Smooth muscle cell (in vitro differentiated cells): ENCODE measurements around the gene SOS1. TPM values are rescaled to one million over a fixed set of nuclear protein-coding genes. Genes with fewer than 3 reads are reported as not detected.

Experiments used
- DNase-seq: peaks from one replicate; lab custom pipeline; 2025; ENCODE audit not compliant: unreplicated experiment; lab: John Stamatoyannopoulos, UW
- H2AFZ ChIP-seq: fragments of 200-600 bp; sonication (generic); 2 replicates; pipeline ENCODE4 v1.6.0; 2016; ENCODE audit warnings: antibody characterized with exemption, low read depth, mild to moderate bottlenecking
- H3F3A ChIP-seq: fragments of 200-600 bp; sonication (generic); 2 replicates; pipeline ENCODE4 v1.6.0; 2017; ENCODE audit warnings: antibody characterized with exemption, low read depth
- H3K27ac ChIP-seq: fragments of 200-600 bp; sonication (generic); 2 replicates; pipeline ENCODE4 v1.5.1; 2016; ENCODE audit warnings: low read depth, mild to moderate bottlenecking
- H3K27me3 ChIP-seq: fragments of 200-600 bp; sonication (generic); 2 replicates; pipeline ENCODE4 v1.6.1; 2016; ENCODE audit warnings: low read depth, mild to moderate bottlenecking
- H3K36me3 ChIP-seq: fragments of 200-600 bp; sonication (generic); 2 replicates; pipeline ENCODE4 v1.5.1; 2016; ENCODE audit warnings: low read depth
- H3K4me1 ChIP-seq: fragments of 200-600 bp; sonication (generic); 2 replicates; pipeline ENCODE4 v1.5.1; 2016; ENCODE audit warnings: low read depth
- H3K4me2 ChIP-seq: fragments of 200-600 bp; sonication (generic); 2 replicates; pipeline ENCODE4 v1.6.0; 2016; ENCODE audit warnings: mild to moderate bottlenecking
- H3K4me3 ChIP-seq: fragments of 200-600 bp; sonication (generic); 2 replicates; pipeline ENCODE4 v1.5.1; 2016; ENCODE audit warnings: mild to moderate bottlenecking
- H3K79me2 ChIP-seq: fragments of 200-600 bp; sonication (generic); 2 replicates; pipeline ENCODE4 v1.6.0; 2016; ENCODE audit warnings: low read depth, mild to moderate bottlenecking
- H3K9ac ChIP-seq: fragments of 200-600 bp; sonication (generic); 2 replicates; pipeline ENCODE4 v1.6.0; 2016; ENCODE audit warnings: low read depth
- H3K9me3 ChIP-seq: fragments of 200-600 bp; sonication (generic); replicated peaks from 2 replicates; pipeline ENCODE4 v1.5.1; 2016; ENCODE audit warnings: low read depth
- H4K20me1 ChIP-seq: fragments of 200-600 bp; sonication (generic); 2 replicates; pipeline ENCODE4 v1.6.0; 2016; ENCODE audit warnings: low read depth
- CTCF ChIP-seq: fragments of 200-600 bp; sonication (generic); IDR thresholded peaks from 2 replicates; pipeline ENCODE4 v1.5.1; 2017; ENCODE audit warnings: borderline replicate concordance, mild to moderate bottlenecking, antibody characterized with exemption; ENCODE audit not compliant: insufficient read depth, poor library complexity, severe bottlenecking
- WGBS: methylation state at CpG from one replicate; pipeline ENCODE4 v1.1.7; 2016; ENCODE audit warnings: low lambda C conversion rate; 5-methylcytosine and 5-hydroxymethylcytosine counted together
- polyA plus RNA-seq: library from polyadenylated mRNA; unstranded; fragments of >200 nt; fragmentation: Nextera tagmentation; extraction: Ambion mirVana; gene quantifications from 2 replicates; pipeline ENCODE4 v1.2.1, GENCODE V29; 2016
- total RNA-seq: library from RNA; depleted of rRNA; stranded (reverse); fragments of >200 nt; gene quantifications from 2 replicates; pipeline ENCODE4 v1.2.3, GENCODE V29; 2014

Gene SOS1
- total and polyA plus RNA-seq, 2 experiments from 2014 or later: 8.4 to 34.0 TPM

GRCh38 chr2:39039072-39039471 lies 81.8 kb downstream of the SOS1 start:
- no peak for TF ChIP-seq CTCF
- Histone ChIP-seq H3K9ac (no peak overlapping the region), H3K79me2 (no peaks in the 10 kb centered on the region), H3K27me3 (no peaks in the 10 kb centered on the region), H3K4me3 (no peak overlapping the region), H3K36me3 (no peaks in the 10 kb centered on the region), H2AFZ (no peak overlapping the region), H3F3A (no peaks in the 10 kb centered on the region), H3K27ac (no peak overlapping the region), H3K9me3 (no peaks in the 10 kb centered on the region), H3K4me1 (no peaks in the 10 kb centered on the region), H3K4me2 (no peak overlapping the region), H4K20me1 (no peaks in the 10 kb centered on the region)
- no peak for DNase-seq
- WGBS: 98% methylated on average over 2 of the region's 2 CpGs

GRCh38 chr2:39033980-39034379 lies 86.9 kb downstream of the SOS1 start:
- no peak for DNase-seq
- Histone ChIP-seq H3F3A (no peaks in the 10 kb centered on the region), H3K4me2 (peak overlapping the region; percentile 12), H3K9me3 (no peaks in the 10 kb centered on the region), H3K9ac (no peak overlapping the region), H4K20me1 (no peaks in the 10 kb centered on the region), H3K36me3 (no peaks in the 10 kb centered on the region), H3K4me3 (no peak overlapping the region), H3K4me1 (no peaks in the 10 kb centered on the region), H2AFZ (no peak overlapping the region), H3K27ac (no peak overlapping the region), H3K27me3 (no peaks in the 10 kb centered on the region), H3K79me2 (no peaks in the 10 kb centered on the region)
- no peak for TF ChIP-seq CTCF

- Histone ChIP-seq H3K4me1 (no peaks in the 10 kb centered on the region), H3K9ac (no peak overlapping the region), H3K27me3 (no peaks in the 10 kb centered on the region), H3K27ac (no peak overlapping the region), H3K36me3 (peaks cover 5% of the 10 kb centered on the region), H3K79me2 (no peaks in the 10 kb centered on the region), H4K20me1 (no peaks in the 10 kb centered on the region), H3K9me3 (no peaks in the 10 kb centered on the region), H3K4me2 (no peak overlapping the region), H3K4me3 (no peak overlapping the region), H3F3A (no peaks in the 10 kb centered on the region), H2AFZ (no peak overlapping the region)
- DNase-seq: no peak
- TF ChIP-seq CTCF: no peak
Measured at GRCh38 chr2:39027421-39027820, 93.4 kb downstream of the SOS1 start.

- no peaks in the 10 kb centered on the region for H3K27me3 ChIP-seq
- H3K9ac ChIP-seq: no peak overlapping the region
- no peak for TF ChIP-seq CTCF
- no peaks in the 10 kb centered on the region for H3F3A ChIP-seq
- H3K4me3 ChIP-seq: no peak overlapping the region
- H3K4me1 ChIP-seq: no peaks in the 10 kb centered on the region
- H2AFZ ChIP-seq: no peak overlapping the region
- WGBS: 87% methylated on average over 4 of the region's 4 CpGs
- no peak for DNase-seq
- peaks cover 5% of the 10 kb centered on the region for H3K36me3 ChIP-seq
- H3K4me2 ChIP-seq: no peak overlapping the region
- no peak overlapping the region for H3K27ac ChIP-seq
- no peaks in the 10 kb centered on the region for H3K9me3 ChIP-seq
- H3K79me2 ChIP-seq: no peaks in the 10 kb centered on the region
- H4K20me1 ChIP-seq: no peaks in the 10 kb centered on the region
Measured at GRCh38 chr2:39024833-39025232, 96.0 kb downstream of the SOS1 start.
